ENCODE measurements around the gene SLC35F2.

GRCh38 chr11:107882095-107882820 lies 23.7 kb upstream of the SLC35F2 start:
- TF ChIP-seq, protein P1, sequence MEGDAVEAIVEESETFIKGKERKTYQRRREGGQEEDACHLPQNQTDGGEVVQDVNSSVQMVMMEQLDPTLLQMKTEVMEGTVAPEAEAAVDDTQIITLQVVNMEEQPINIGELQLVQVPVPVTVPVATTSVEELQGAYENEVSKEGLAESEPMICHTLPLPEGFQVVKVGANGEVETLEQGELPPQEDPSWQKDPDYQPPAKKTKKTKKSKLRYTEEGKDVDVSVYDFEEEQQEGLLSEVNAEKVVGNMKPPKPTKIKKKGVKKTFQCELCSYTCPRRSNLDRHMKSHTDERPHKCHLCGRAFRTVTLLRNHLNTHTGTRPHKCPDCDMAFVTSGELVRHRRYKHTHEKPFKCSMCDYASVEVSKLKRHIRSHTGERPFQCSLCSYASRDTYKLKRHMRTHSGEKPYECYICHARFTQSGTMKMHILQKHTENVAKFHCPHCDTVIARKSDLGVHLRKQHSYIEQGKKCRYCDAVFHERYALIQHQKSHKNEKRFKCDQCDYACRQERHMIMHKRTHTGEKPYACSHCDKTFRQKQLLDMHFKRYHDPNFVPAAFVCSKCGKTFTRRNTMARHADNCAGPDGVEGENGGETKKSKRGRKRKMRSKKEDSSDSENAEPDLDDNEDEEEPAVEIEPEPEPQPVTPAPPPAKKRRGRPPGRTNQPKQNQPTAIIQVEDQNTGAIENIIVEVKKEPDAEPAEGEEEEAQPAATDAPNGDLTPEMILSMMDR (IDR thresholded peaks at IDR 0.05), result no peak
- TF ChIP-seq POLR2A (IDR thresholded peaks at IDR 0.05), result no peak
